K562 (cell line): Measurements from ENCODE around the gene LRRC1. TPM values are rescaled to one million over a fixed set of nuclear protein-coding genes. Genes with fewer than 3 reads are reported as not detected.

Source experiments
- ATAC-seq: fragments of 200-7000 bp; cut with Tn5 transposase; 3 replicates; pipeline ENCODE4 v1.9.1; 2020; ENCODE audit warnings: moderate library complexity
- BruUV-seq: library from RNA; stranded (reverse); fragments of 400-500 nt; replicated peaks from 2 replicates; lab custom pipeline; 2021; lab: Mats Ljungman, UMichigan
- CTCF ChIA-PET: fragments of 300-600 bp; formaldehyde crosslinking; extraction: SDS; loops from one replicate; lab custom pipeline; 2021; ENCODE audit warnings: low intra/inter-chr PET ratio; lab: Yijun Ruan, JAX
- POLR2A ChIA-PET: fragments of 300-600, 350-650 bp; sonication (Branson Sonifier 250); formaldehyde crosslinking; extraction: SDS; loops from one replicate; lab custom pipeline; 2021; ENCODE audit warnings: antibody characterized with exemption, inconsistent platforms; lab: Yijun Ruan, JAX
- DNase-seq, 4 experiments: peaks; one replicate each; pipeline versions ENCODE4 v3.0.0 to v3.0.0-alpha.2; 2011 to 2018; ENCODE audit warnings: low spot score in 3 of 4, mixed read lengths in 3 of 4; ENCODE audit errors: extremely low read depth in 1 of 4
- FAIRE-seq: peaks from 2 replicates; lab custom pipeline; 2011; peaks lifted over from hg19 to GRCh38; lab: Jason Lieb, UNC
- H2AFZ ChIP-seq: 2 replicates; pipeline ENCODE4 v1.6.0; 2011; ENCODE audit warnings: low read depth, low read length, control low read depth, inconsistent platforms
- H3K27ac ChIP-seq: fragments of 200-600 bp; 3 replicates; pipeline ENCODE4 v1.8.0; 2011; ENCODE audit warnings: low read depth, mild to moderate bottlenecking, control low read depth, inconsistent platforms, low read length, moderate library complexity, mixed read lengths; ENCODE audit errors: extremely low read depth
- H3K27me3 ChIP-seq, 2 experiments: fragments of 300-600 bp in 1 of 2; 2 replicates in 1 of 2; 3 replicates in 1 of 2; pipeline versions ENCODE4 v1.6.0 to v1.8.0; 2011; ENCODE audit warnings: inconsistent platforms in 2 of 2, low read length in 2 of 2, mild to moderate bottlenecking in 1 of 2, mixed read lengths in 1 of 2, moderate library complexity in 1 of 2; ENCODE audit not compliant: control insufficient read depth in 2 of 2, insufficient read depth in 2 of 2
- H3K36me3 ChIP-seq: fragments of 300-600 bp; 3 replicates; pipeline ENCODE4 v1.8.0; 2011; ENCODE audit warnings: mild to moderate bottlenecking, low read length, inconsistent platforms; ENCODE audit not compliant: control insufficient read depth, insufficient read depth
- H3K4me1 ChIP-seq, 2 experiments: fragments of 200-600 bp in 1 of 2; replicated peaks in 1 of 2; 2 replicates in 1 of 2; 3 replicates in 1 of 2; pipeline versions ENCODE4 v1.5.1 to v1.8.0; 2011; ENCODE audit warnings: inconsistent platforms in 2 of 2, low read length in 2 of 2, mild to moderate bottlenecking in 1 of 2, mixed read lengths in 1 of 2, moderate library complexity in 1 of 2; ENCODE audit not compliant: control insufficient read depth in 2 of 2, insufficient read depth in 2 of 2
- H3K4me2 ChIP-seq: 2 replicates; pipeline ENCODE4 v1.6.1; 2011; ENCODE audit warnings: low read length, control low read depth, inconsistent platforms, mixed read lengths; ENCODE audit not compliant: insufficient read depth
- H3K4me3 ChIP-seq: fragments of 200-600 bp; sonication (generic), shearing (Covaris generic); 2 replicates; pipeline ENCODE4 v1.5.1; 2016; ENCODE audit warnings: control low read depth, inconsistent platforms
- H3K79me2 ChIP-seq: fragments of 200-600 bp; 3 replicates; pipeline ENCODE4 v1.8.0; 2011; ENCODE audit warnings: low read length, inconsistent platforms; ENCODE audit not compliant: control insufficient read depth, insufficient read depth
- H3K9ac ChIP-seq, 2 experiments: 2 replicates each; pipeline versions ENCODE4 v1.6.0 to v1.6.1; 2011; ENCODE audit warnings: low read depth in 2 of 2, low read length in 2 of 2, control low read depth in 1 of 2, inconsistent platforms in 1 of 2, mild to moderate bottlenecking in 1 of 2, mixed read lengths in 1 of 2; ENCODE audit not compliant: insufficient read depth in 1 of 2
- H3K9me1 ChIP-seq: one replicate; pipeline ENCODE4 v1.6.0; 2011; ENCODE audit warnings: inconsistent platforms, mild to moderate bottlenecking, low read length, moderate library complexity; ENCODE audit not compliant: control insufficient read depth, insufficient read depth
- H3K9me3 ChIP-seq: replicated peaks from 2 replicates; pipeline ENCODE4 v1.5.1; 2011; ENCODE audit warnings: low read depth, low read length, inconsistent platforms; ENCODE audit not compliant: control insufficient read depth, insufficient read depth
- H4K20me1 ChIP-seq: replicated peaks from 2 replicates; pipeline ENCODE4 v1.6.1; 2011; ENCODE audit warnings: low read length, inconsistent platforms, mixed read lengths; ENCODE audit not compliant: control insufficient read depth, insufficient read depth
- CBX3 ChIP-seq, 2 experiments: IDR thresholded peaks; 1 replicate in 1 of 2; 2 replicates in 1 of 2; pipeline ENCODE4 v1.6.1; 2012; ENCODE audit warnings: inconsistent platforms in 2 of 2, low read length in 2 of 2, borderline replicate concordance in 1 of 2, control low read depth in 1 of 2
- EZH2 ChIP-seq: IDR thresholded peaks from 2 replicates; pipeline ENCODE4 v1.6.1; 2012; ENCODE audit warnings: low read depth, mild to moderate bottlenecking, inconsistent platforms, low read length, borderline replicate concordance
- KAT2B ChIP-seq: IDR thresholded peaks from one replicate; pipeline ENCODE4 v1.6.1; 2012; ENCODE audit warnings: low read depth, mild to moderate bottlenecking, control low read depth, inconsistent platforms, low read length, moderate library complexity
- MTA2 ChIP-seq: fragments of 450-650 bp; IDR thresholded peaks from 2 replicates; pipeline ENCODE4 v1.6.1; 2016; ENCODE audit warnings: low read depth
- NCOA1 ChIP-seq: fragments of 450-650 bp; IDR thresholded peaks from 2 replicates; pipeline ENCODE4 v1.6.1; 2016; ENCODE audit warnings: low read depth
- PREB ChIP-seq: sonication (generic); formaldehyde crosslinking; IDR thresholded peaks from 2 replicates; pipeline ENCODE4 v1.8.1; 2023; ENCODE audit warnings: mild to moderate bottlenecking, missing genetic modification reagents
- RCOR1 ChIP-seq, 2 experiments: IDR thresholded peaks; 2 replicates each; pipeline ENCODE4 v1.6.1; 2012; ENCODE audit warnings: low read depth in 2 of 2, low read length in 2 of 2, borderline replicate concordance in 1 of 2, improper control_type of control experiment in 1 of 2
- SREBF2 ChIP-seq: sonication (generic); formaldehyde crosslinking; IDR thresholded peaks from 2 replicates; pipeline ENCODE4 v1.4.0; 2020; ENCODE audit warnings: mild to moderate bottlenecking, missing genetic modification reagents
- ZNF224 ChIP-seq: sonication (generic); formaldehyde crosslinking; IDR thresholded peaks from 2 replicates; pipeline ENCODE4 v1.8.0; 2022; ENCODE audit warnings: mild to moderate bottlenecking, missing genetic modification reagents
- ZNF324 ChIP-seq: fragments of 250-450 bp; sonication (Bioruptor Pico); IDR thresholded peaks from 2 replicates; pipeline ENCODE4 v1.4.0; 2020; ENCODE audit warnings: mild to moderate bottlenecking
- ZNF354B ChIP-seq: fragments of 250-450 bp; sonication (Bioruptor Pico); IDR thresholded peaks from 2 replicates; pipeline ENCODE4 v1.4.0; 2020
- ZNF512 ChIP-seq: IDR thresholded peaks from 2 replicates; pipeline ENCODE4 v1.6.1; 2016; ENCODE audit warnings: missing genetic modification characterization, missing compliant biosample characterization
- ZNF699 ChIP-seq: fragments of 250-450 bp; sonication (Bioruptor Pico); IDR thresholded peaks from 2 replicates; pipeline ENCODE4 v1.8.0; 2021; ENCODE audit warnings: mild to moderate bottlenecking, moderate library complexity; ENCODE audit not compliant: insufficient replicate concordance
- WGBS: fragments of 100-300 bp; shearing (Covaris generic); methylation state at CpG from one replicate; pipeline ENCODE4 v1.1.6; 2016; ENCODE audit warnings: low coverage, mixed read lengths; ENCODE audit not compliant: insufficient coverage; ENCODE audit errors: missing lambda C conversion rate; 5-methylcytosine and 5-hydroxymethylcytosine counted together
- in situ Hi-C: fragments of 300-500 bp; cut with MboI; formaldehyde crosslinking; loops from 4 replicates; pipeline ENCODE4 v1.15.0; 2018; ENCODE audit warnings: inconsistent platforms, mixed read lengths
- intact Hi-C: fragments of 100-400 bp; cut with micrococcal nuclease; formaldehyde crosslinking; loops from 2 replicates; pipeline ENCODE4 v1.14.2; 2022
- polyA plus RNA-seq, 8 experiments: library from polyadenylated mRNA; depleted of rRNA in 4 of 8; stranded (reverse) in 5 of 8; unstranded in 3 of 8; fragments of >200 nt; fragmentation: Nextera tagmentation in 2 of 8; fragmentation: Illumina TruSeq in 1 of 8; extraction: Ambion mirVana in 2 of 8; extraction: Trizol in 1 of 8; gene quantifications; 2 replicates each; pipeline versions ENCODE4 v1.2.1 to v1.2.3, GENCODE V29; 2011 to 2014; ENCODE audit warnings: inconsistent platforms in 1 of 8, missing spikeins in 1 of 8
- total RNA-seq, 7 experiments: library from RNA; depleted of rRNA in 6 of 7; stranded (reverse); fragments of >200 nt in 6 of 7; fragmentation: Illumina TruSeq in 2 of 7; extraction: Trizol in 2 of 7; gene quantifications; 2 replicates each; pipeline versions ENCODE4 v1.2.1 to v1.2.3, GENCODE V29; 2011 to 2021; ENCODE audit warnings: low replicate concordance in 1 of 7

The LRRC1 gene
- total and polyA plus RNA-seq, 9 of the 15 experiments (the other 6 are each of a cell fraction or from before 2014, with no cell fraction given) = not detected

GRCh38 chr6:53878808-53879207, 84.0 kb downstream of the LRRC1 start (continued):
- TF ChIP-seq CBX3 (IDR thresholded peaks at IDR 0.05; ENCODE audit: borderline replicate concordance in 1 of 2, low read length in 2 of 2) = no peak
- no peak for TF ChIP-seq KAT2B
- TF ChIP-seq ZNF354B (CRISPR knock-in tag) = no peak
- TF ChIP-seq MTA2 = no peak
- no peak for TF ChIP-seq ZNF324 (CRISPR knock-in tag)
- no peak for TF ChIP-seq EZH2

- in situ Hi-C loops (no loop called here), intact Hi-C loops (no loop called here)
- H3K27me3 ChIP-seq = no peaks in the 10 kb centered on the region
- no peaks in the 10 kb centered on the region for H3K9me3 ChIP-seq
- H4K20me1 ChIP-seq = no peaks in the 10 kb centered on the region
- ATAC-seq = no peak
- H2AFZ ChIP-seq = no peak overlapping the region
- ChIA-PET POLR2A (interaction anchor here (0.5 kb wide), 1 partner anchor 21 kb away, joined by 3 read pairs; no protein-coding TSS in a partner anchor), CTCF (interaction anchor here (0.7 kb wide), 1 partner anchor 25 kb away, joined by 3 read pairs; no protein-coding TSS in a partner anchor)
- H3K79me2 ChIP-seq = no peaks in the 10 kb centered on the region
- no peak overlapping the region for H3K9ac ChIP-seq
- no TSS peak for BruUV-seq
- no peak for FAIRE-seq
- H3K27ac ChIP-seq = no peak overlapping the region
- no peaks in the 10 kb centered on the region for H3K9me1 ChIP-seq
- no peak for TF ChIP-seq ZNF224 (CRISPR knock-in tag)
- TF ChIP-seq PREB (CRISPR knock-in tag) = no peak
- no peak for TF ChIP-seq RCOR1 (IDR thresholded peaks at IDR 0.05; ENCODE audit: borderline replicate concordance in 1 of 2, low read depth in 2 of 2, low read length in 2 of 2)
- TF ChIP-seq NCOA1 = no peak
- TF ChIP-seq ZNF699 = no peak
- TF ChIP-seq SREBF2 (CRISPR knock-in tag) = no peak
- TF ChIP-seq ZNF512 = no peak
- H3K4me2 ChIP-seq = no peak overlapping the region
- H3K36me3 ChIP-seq = no peaks in the 10 kb centered on the region
- H3K4me1 ChIP-seq = no peaks in the 10 kb centered on the region
- no peak for DNase-seq
- WGBS = 0% methylated on average over 4 of the region's 4 CpGs
- H3K4me3 ChIP-seq = no peak overlapping the region
Measured at GRCh38 chr6:53879608-53880007, 84.8 kb downstream of the LRRC1 start.
